ENCODE results near the gene SEC14L2.

DNA sequence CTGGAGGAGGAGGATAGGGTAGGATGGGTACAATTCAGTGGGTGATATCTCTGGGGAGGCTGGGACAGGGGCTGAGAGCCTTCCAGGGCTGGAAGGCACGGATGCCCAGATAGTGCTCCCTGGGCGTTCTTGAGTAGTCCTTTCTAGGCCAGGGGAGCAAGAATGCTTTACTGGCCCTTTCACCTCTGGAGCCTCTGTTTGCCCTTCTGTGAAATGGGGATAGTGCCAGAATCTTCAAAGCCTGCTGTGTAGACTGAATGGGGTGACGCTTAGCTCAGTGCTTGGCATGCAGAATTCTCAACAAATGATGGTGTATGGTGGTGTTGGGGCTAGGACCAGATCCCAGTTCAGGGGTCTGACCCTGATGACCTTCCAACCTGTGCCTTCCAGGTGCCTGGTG lies 36.4 kb downstream of the SEC14L2 start:
- no peak for TF ChIP-seq POLR2A (IDR thresholded peaks at IDR 0.05)
- TF ChIP-seq, protein P1, sequence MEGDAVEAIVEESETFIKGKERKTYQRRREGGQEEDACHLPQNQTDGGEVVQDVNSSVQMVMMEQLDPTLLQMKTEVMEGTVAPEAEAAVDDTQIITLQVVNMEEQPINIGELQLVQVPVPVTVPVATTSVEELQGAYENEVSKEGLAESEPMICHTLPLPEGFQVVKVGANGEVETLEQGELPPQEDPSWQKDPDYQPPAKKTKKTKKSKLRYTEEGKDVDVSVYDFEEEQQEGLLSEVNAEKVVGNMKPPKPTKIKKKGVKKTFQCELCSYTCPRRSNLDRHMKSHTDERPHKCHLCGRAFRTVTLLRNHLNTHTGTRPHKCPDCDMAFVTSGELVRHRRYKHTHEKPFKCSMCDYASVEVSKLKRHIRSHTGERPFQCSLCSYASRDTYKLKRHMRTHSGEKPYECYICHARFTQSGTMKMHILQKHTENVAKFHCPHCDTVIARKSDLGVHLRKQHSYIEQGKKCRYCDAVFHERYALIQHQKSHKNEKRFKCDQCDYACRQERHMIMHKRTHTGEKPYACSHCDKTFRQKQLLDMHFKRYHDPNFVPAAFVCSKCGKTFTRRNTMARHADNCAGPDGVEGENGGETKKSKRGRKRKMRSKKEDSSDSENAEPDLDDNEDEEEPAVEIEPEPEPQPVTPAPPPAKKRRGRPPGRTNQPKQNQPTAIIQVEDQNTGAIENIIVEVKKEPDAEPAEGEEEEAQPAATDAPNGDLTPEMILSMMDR (IDR thresholded peaks at IDR 0.05) = no peak
- TF ChIP-seq EP300 (IDR thresholded peaks at IDR 0.05) = no peak

Data from sigmoid colon (tissue), 4 donors.